Karpas-422 (cell line): Measurements from ENCODE around the gene MSRB2. TPM values are rescaled to one million over a fixed set of nuclear protein-coding genes. Genes with fewer than 3 reads are reported as not detected.

Experiments used
- DNase-seq: peaks from one replicate; pipeline ENCODE4 v3.0.0-alpha.2; 2015
- H2AFZ ChIP-seq: fragments of 200-600 bp; sonication (generic); 2 replicates; pipeline ENCODE4 v1.6.1; 2014; ENCODE audit warnings: antibody characterized with exemption, low read length, mixed read lengths
- H3K27ac ChIP-seq: fragments of 200-600 bp; sonication (generic); 2 replicates; pipeline ENCODE4 v1.5.1; 2014; ENCODE audit warnings: mild to moderate bottlenecking, low read length, moderate library complexity
- H3K27me3 ChIP-seq: fragments of 200-600 bp; sonication (generic); 2 replicates; pipeline ENCODE4 v1.6.1; 2014; ENCODE audit warnings: low read length, mixed read lengths
- H3K36me3 ChIP-seq: fragments of 200-600 bp; sonication (generic); 2 replicates; pipeline ENCODE4 v1.6.1; 2014; ENCODE audit warnings: low read length, mixed read lengths; ENCODE audit not compliant: insufficient read depth
- H3K4me1 ChIP-seq: fragments of 200-600 bp; sonication (generic); 2 replicates; pipeline ENCODE4 v1.6.1; 2014; ENCODE audit warnings: mild to moderate bottlenecking, low read length, mixed read lengths
- H3K4me2 ChIP-seq: fragments of 200-600 bp; sonication (generic); 2 replicates; pipeline ENCODE4 v1.6.1; 2014; ENCODE audit warnings: low read length, low read depth, mild to moderate bottlenecking; ENCODE audit not compliant: poor library complexity, severe bottlenecking
- H3K4me3 ChIP-seq: fragments of 200-600 bp; sonication (generic); 2 replicates; pipeline ENCODE4 v1.5.1; 2014; ENCODE audit warnings: mild to moderate bottlenecking, antibody characterized with exemption, low read length, mixed read lengths
- H3K79me2 ChIP-seq: fragments of 200-600 bp; sonication (generic); 2 replicates; pipeline ENCODE4 v1.6.1; 2014; ENCODE audit warnings: mild to moderate bottlenecking, low read length, mixed read lengths
- H3K9ac ChIP-seq: fragments of 200-600 bp; sonication (generic); 2 replicates; pipeline ENCODE4 v1.6.0; 2014; ENCODE audit warnings: low read length
- H3K9me2 ChIP-seq: fragments of 200-600 bp; sonication (generic), shearing (Covaris generic); replicated peaks from 2 replicates; pipeline ENCODE4 v1.6.0; 2014; ENCODE audit warnings: mild to moderate bottlenecking, low read length, moderate library complexity; ENCODE audit not compliant: insufficient read depth
- H3K9me3 ChIP-seq: fragments of 300-700, 200-600 bp; sonication (generic); 2 replicates; pipeline ENCODE4 v1.6.1; 2014; ENCODE audit warnings: low read length, mixed read lengths
- H4K20me1 ChIP-seq: fragments of 200-600 bp; sonication (generic); 2 replicates; pipeline ENCODE4 v1.6.1; 2014; ENCODE audit warnings: mild to moderate bottlenecking, antibody characterized with exemption, low read length, low read depth; ENCODE audit not compliant: insufficient read depth
- total RNA-seq: library from RNA; depleted of rRNA; stranded (reverse); fragments of >200 nt; shearing (Covaris generic); gene quantifications from 2 replicates; pipeline ENCODE4 v1.2.3, GENCODE V29; 2014; ENCODE audit warnings: low replicate concordance

MSRB2 gene
- total RNA-seq, 1 experiment from 2014 or later, result 12.3 TPM

GRCh38 chr10:23148214-23148613 lies 52.8 kb downstream of the MSRB2 start:
- Histone ChIP-seq H3K27ac (no peak overlapping the region), H3K4me2 (no peak overlapping the region), H3K4me3 (no peak overlapping the region), H3K36me3 (no peaks in the 10 kb centered on the region), H3K4me1 (no peaks in the 10 kb centered on the region), H3K9me2 (no peaks in the 10 kb centered on the region), H2AFZ (no peak overlapping the region), H3K79me2 (no peaks in the 10 kb centered on the region), H3K9me3 (no peaks in the 10 kb centered on the region), H3K27me3 (no peaks in the 10 kb centered on the region), H4K20me1 (no peaks in the 10 kb centered on the region), H3K9ac (no peak overlapping the region)
- no peak for DNase-seq

GRCh38 chr10:23150091-23150490 lies 54.7 kb downstream of the MSRB2 start:
- Histone ChIP-seq H2AFZ (no peak overlapping the region), H3K27ac (no peak overlapping the region), H4K20me1 (no peaks in the 10 kb centered on the region), H3K79me2 (no peaks in the 10 kb centered on the region), H3K4me1 (no peaks in the 10 kb centered on the region), H3K4me3 (no peak overlapping the region), H3K9me2 (no peaks in the 10 kb centered on the region), H3K36me3 (no peaks in the 10 kb centered on the region), H3K27me3 (no peaks in the 10 kb centered on the region), H3K9ac (no peak overlapping the region), H3K9me3 (no peaks in the 10 kb centered on the region), H3K4me2 (no peak overlapping the region)
- no peak for DNase-seq

- DNase-seq, result no peak
- no peaks in the 10 kb centered on the region for H3K9me3 ChIP-seq
- H3K9ac ChIP-seq, result no peak overlapping the region
- no peaks in the 10 kb centered on the region for H3K27me3 ChIP-seq
- no peak overlapping the region for H3K27ac ChIP-seq
- H3K79me2 ChIP-seq, result no peaks in the 10 kb centered on the region
- no peak overlapping the region for H3K4me2 ChIP-seq
- H3K36me3 ChIP-seq, result no peaks in the 10 kb centered on the region
- H3K9me2 ChIP-seq, result no peaks in the 10 kb centered on the region
- H3K4me1 ChIP-seq, result no peaks in the 10 kb centered on the region
- H2AFZ ChIP-seq, result no peak overlapping the region
- H3K4me3 ChIP-seq, result no peak overlapping the region
- H4K20me1 ChIP-seq, result no peaks in the 10 kb centered on the region
These were observed 55.2 kb downstream of the MSRB2 start for GRCh38 chr10:23150610-23151009.

- Histone ChIP-seq H3K79me2 (no peaks in the 10 kb centered on the region), H3K27me3 (no peaks in the 10 kb centered on the region), H3K9ac (no peak overlapping the region), H4K20me1 (no peaks in the 10 kb centered on the region), H3K4me2 (no peak overlapping the region), H3K27ac (no peak overlapping the region), H3K9me3 (no peaks in the 10 kb centered on the region), H3K9me2 (no peaks in the 10 kb centered on the region), H3K4me3 (no peak overlapping the region), H2AFZ (no peak overlapping the region), H3K4me1 (no peaks in the 10 kb centered on the region), H3K36me3 (no peaks in the 10 kb centered on the region)
- DNase-seq, result no peak
These were observed 55.7 kb downstream of the MSRB2 start for GRCh38 chr10:23151071-23151470.

- H3K9me2 ChIP-seq, result no peaks in the 10 kb centered on the region
- H4K20me1 ChIP-seq, result no peaks in the 10 kb centered on the region
- DNase-seq, result no peak
- no peak overlapping the region for H2AFZ ChIP-seq
- no peak overlapping the region for H3K27ac ChIP-seq
- H3K27me3 ChIP-seq, result no peaks in the 10 kb centered on the region
- H3K36me3 ChIP-seq, result no peaks in the 10 kb centered on the region
- H3K4me2 ChIP-seq, result no peak overlapping the region
- peaks cover 10% of the 10 kb centered on the region for H3K4me1 ChIP-seq
- H3K9ac ChIP-seq, result no peak overlapping the region
- H3K4me3 ChIP-seq, result no peak overlapping the region
- no peaks in the 10 kb centered on the region for H3K79me2 ChIP-seq
- no peaks in the 10 kb centered on the region for H3K9me3 ChIP-seq
These were observed 59.8 kb downstream of the MSRB2 start for GRCh38 chr10:23155169-23155568.

GRCh38 chr10:23156447-23157150 lies 61.2 kb downstream of the MSRB2 start:
- H3K9me3 ChIP-seq, result no peaks in the 10 kb centered on the region
- H3K9ac ChIP-seq, result no peak overlapping the region
- H3K4me3 ChIP-seq, result no peak overlapping the region
- no peak overlapping the region for H3K4me2 ChIP-seq
- no peaks in the 10 kb centered on the region for H3K36me3 ChIP-seq
- H4K20me1 ChIP-seq, result no peaks in the 10 kb centered on the region
- H3K9me2 ChIP-seq, result no peaks in the 10 kb centered on the region
- peaks cover 10% of the 10 kb centered on the region for H3K4me1 ChIP-seq
- H3K79me2 ChIP-seq, result no peaks in the 10 kb centered on the region
- H3K27ac ChIP-seq, result no peak overlapping the region
- no peaks in the 10 kb centered on the region for H3K27me3 ChIP-seq
- no peak for DNase-seq
- H2AFZ ChIP-seq, result no peak overlapping the region

GRCh38 chr10:23157239-23157681 lies 61.9 kb downstream of the MSRB2 start:
- Histone ChIP-seq H3K9me3 (no peaks in the 10 kb centered on the region), H3K4me1 (peaks cover 10% of the 10 kb centered on the region), H3K27me3 (no peaks in the 10 kb centered on the region), H4K20me1 (no peaks in the 10 kb centered on the region), H3K27ac (no peak overlapping the region), H3K9ac (no peak overlapping the region), H3K79me2 (no peaks in the 10 kb centered on the region), H3K4me2 (no peak overlapping the region), H2AFZ (peak overlapping the region; percentile 45; the same call in 1 of the 2 replicates), H3K4me3 (no peak overlapping the region), H3K36me3 (no peaks in the 10 kb centered on the region), H3K9me2 (no peaks in the 10 kb centered on the region)
- peak; percentile 50 for DNase-seq

- Histone ChIP-seq H3K79me2 (no peaks in the 10 kb centered on the region), H3K9me2 (no peaks in the 10 kb centered on the region), H3K27me3 (no peaks in the 10 kb centered on the region), H3K9ac (no peak overlapping the region), H3K4me1 (peaks cover 10% of the 10 kb centered on the region), H4K20me1 (no peaks in the 10 kb centered on the region), H3K27ac (no peak overlapping the region), H3K9me3 (no peaks in the 10 kb centered on the region), H3K36me3 (no peaks in the 10 kb centered on the region), H2AFZ (peak overlapping the region; percentile 66), H3K4me2 (no peak overlapping the region), H3K4me3 (no peak overlapping the region)
- DNase-seq, result peak; percentile 80
These were observed 62.5 kb downstream of the MSRB2 start for GRCh38 chr10:23157691-23158369.
